Smooth muscle cell of the umbilical artery (primary cell): ENCODE measurements around the gene MDM2. TPM values are rescaled to one million over a fixed set of nuclear protein-coding genes. Genes with fewer than 3 reads are reported as not detected.

Experiments used
- total RNA-seq: library from RNA; depleted of rRNA; stranded (reverse); fragments of >200 nt; gene quantifications from 2 replicates; pipeline ENCODE4 v1.2.3, GENCODE V29; 2014

Gene MDM2
- total RNA-seq, result 286 and 302 TPM in 2 replicates

DNA sequence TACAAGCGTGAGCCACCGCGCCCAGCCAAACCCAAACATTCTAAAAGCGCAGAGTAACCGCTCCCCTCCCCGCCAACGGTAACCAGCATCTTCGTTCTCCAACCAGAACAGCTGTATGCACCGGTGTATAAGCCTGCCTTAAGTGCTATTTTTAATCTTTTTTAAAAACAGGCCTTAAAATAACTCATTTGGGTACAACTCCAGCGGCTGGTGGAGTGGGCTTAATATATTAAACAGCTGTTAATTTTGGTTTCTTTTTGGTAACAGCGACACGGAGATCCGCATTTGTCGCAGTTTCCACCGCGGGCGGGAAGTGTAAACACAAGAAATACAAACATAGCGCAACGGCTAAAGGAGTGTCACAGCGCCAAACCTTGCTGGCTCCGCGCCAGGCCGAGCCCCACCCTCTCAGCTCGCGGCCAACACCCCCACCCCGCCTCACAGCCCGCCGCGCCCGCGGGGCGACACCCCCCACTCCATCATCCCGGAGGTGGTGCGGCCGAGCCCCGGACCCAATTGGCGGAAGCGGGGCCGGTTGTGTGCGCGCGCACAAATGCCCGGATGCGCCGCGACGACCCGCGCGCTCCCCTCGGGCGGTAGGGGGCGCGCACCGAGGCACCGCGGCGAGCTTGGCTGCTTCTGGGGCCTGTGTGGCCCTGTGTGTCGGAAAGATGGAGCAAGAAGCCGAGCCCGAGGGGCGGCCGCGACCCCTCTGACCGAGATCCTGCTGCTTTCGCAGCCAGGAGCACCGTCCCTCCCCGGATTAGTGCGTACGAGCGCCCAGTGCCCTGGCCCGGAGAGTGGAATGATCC lies at the start of gene MDM2:
Gene MDM2 (plus strand): TSS at position 602 of the 812 bp plus-strand sequence. CDS start 301 bp downstream, outside the sequence.

Other genes with a start within 250 kb of the MDM2 start
- gene RAP1B, start 197.3 kb upstream of the MDM2 start, total RNA-seq, result 232 and 338 TPM in 2 replicates
- gene NUP107, start 121.2 kb upstream of the MDM2 start, total RNA-seq, result 23.5 and 71.8 TPM in 2 replicates
- gene SLC35E3, start 62.0 kb upstream of the MDM2 start, total RNA-seq, result 5.3 and 6.9 TPM in 2 replicates
- 3.0 and 5.9 TPM in 2 replicates for gene CPM, start 125.0 kb downstream of the MDM2 start, total RNA-seq